ENCODE measurements around the gene TOMM7.

GRCh38 chr7:22858640-22859561, 36.3 kb upstream of the TOMM7 start:
- TF ChIP-seq, protein P1, sequence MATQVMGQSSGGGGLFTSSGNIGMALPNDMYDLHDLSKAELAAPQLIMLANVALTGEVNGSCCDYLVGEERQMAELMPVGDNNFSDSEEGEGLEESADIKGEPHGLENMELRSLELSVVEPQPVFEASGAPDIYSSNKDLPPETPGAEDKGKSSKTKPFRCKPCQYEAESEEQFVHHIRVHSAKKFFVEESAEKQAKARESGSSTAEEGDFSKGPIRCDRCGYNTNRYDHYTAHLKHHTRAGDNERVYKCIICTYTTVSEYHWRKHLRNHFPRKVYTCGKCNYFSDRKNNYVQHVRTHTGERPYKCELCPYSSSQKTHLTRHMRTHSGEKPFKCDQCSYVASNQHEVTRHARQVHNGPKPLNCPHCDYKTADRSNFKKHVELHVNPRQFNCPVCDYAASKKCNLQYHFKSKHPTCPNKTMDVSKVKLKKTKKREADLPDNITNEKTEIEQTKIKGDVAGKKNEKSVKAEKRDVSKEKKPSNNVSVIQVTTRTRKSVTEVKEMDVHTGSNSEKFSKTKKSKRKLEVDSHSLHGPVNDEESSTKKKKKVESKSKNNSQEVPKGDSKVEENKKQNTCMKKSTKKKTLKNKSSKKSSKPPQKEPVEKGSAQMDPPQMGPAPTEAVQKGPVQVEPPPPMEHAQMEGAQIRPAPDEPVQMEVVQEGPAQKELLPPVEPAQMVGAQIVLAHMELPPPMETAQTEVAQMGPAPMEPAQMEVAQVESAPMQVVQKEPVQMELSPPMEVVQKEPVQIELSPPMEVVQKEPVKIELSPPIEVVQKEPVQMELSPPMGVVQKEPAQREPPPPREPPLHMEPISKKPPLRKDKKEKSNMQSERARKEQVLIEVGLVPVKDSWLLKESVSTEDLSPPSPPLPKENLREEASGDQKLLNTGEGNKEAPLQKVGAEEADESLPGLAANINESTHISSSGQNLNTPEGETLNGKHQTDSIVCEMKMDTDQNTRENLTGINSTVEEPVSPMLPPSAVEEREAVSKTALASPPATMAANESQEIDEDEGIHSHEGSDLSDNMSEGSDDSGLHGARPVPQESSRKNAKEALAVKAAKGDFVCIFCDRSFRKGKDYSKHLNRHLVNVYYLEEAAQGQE (IDR thresholded peaks at IDR 0.05; ENCODE audit: insufficient read depth in 1 of 2, low read depth in 2 of 2, low read length in 2 of 2) = no peak
- TF ChIP-seq TAF1 (IDR thresholded peaks at IDR 0.05; ENCODE audit: borderline replicate concordance, insufficient read depth, low read length) (no peak), SIN3A (IDR thresholded peaks at IDR 0.05; ENCODE audit: borderline replicate concordance, insufficient read depth, low read length) (no peak), POLR2AphosphoS5 (IDR thresholded peaks at IDR 0.05; ENCODE audit: low read depth, low read length) (peak; percentile 69)

All from PFSK-1 (cell line).